SK-N-MC (cell line): ENCODE results near the gene TGM6.

Experiments used
- EZH2 ChIP-seq: fragments of 200-600 bp; sonication (generic); IDR thresholded peaks from one replicate; pipeline ENCODE4 v1.6.1; 2017; ENCODE audit warnings: antibody characterized with exemption
- POLR2AphosphoS5 ChIP-seq: IDR thresholded peaks from 2 replicates; pipeline ENCODE4 v1.6.1; 2012; ENCODE audit warnings: mild to moderate bottlenecking, low read depth, low read length, borderline replicate concordance

GRCh38 chr20:2395136-2395535 lies 14.4 kb downstream of the TGM6 start:
- TF ChIP-seq POLR2AphosphoS5: no peak
- TF ChIP-seq EZH2: no peak
